Endothelial cell of umbilical vein (primary cell): Measurements from ENCODE around the gene MDFI. TPM values are rescaled to one million over a fixed set of nuclear protein-coding genes. Genes with fewer than 3 reads are reported as not detected.

Source experiments
- BruUV-seq: library from RNA; stranded (reverse); fragments of 400-500 nt; replicated peaks from 2 replicates; lab custom pipeline; 2021; lab: Mats Ljungman, UMichigan
- CTCF ChIA-PET: fragments of 300-600, 350-600 bp; sonication (Branson Sonifier 250); formaldehyde crosslinking; loops from one replicate; lab custom pipeline; 2021; ENCODE audit warnings: antibody characterized with exemption, inconsistent platforms; lab: Charles Lee
- POLR2A ChIA-PET: fragments of 300-600, 350-600 bp; sonication (Branson Sonifier 250); formaldehyde crosslinking; loops from one replicate; lab custom pipeline; 2021; ENCODE audit warnings: antibody characterized with exemption, inconsistent platforms; lab: Charles Lee
- DNase-seq: peaks from one replicate; pipeline ENCODE4 v3.0.0-alpha.2; 2011; ENCODE audit warnings: low read depth, low spot score
- FAIRE-seq: peaks from 2 replicates; lab custom pipeline; 2011; peaks lifted over from hg19 to GRCh38; lab: Jason Lieb, UNC
- H2AFZ ChIP-seq: 2 replicates; pipeline ENCODE4 v1.6.0; 2012; ENCODE audit warnings: low read depth, low read length, control low read depth, inconsistent platforms
- H3K27ac ChIP-seq: 2 replicates; pipeline ENCODE4 v1.5.1; 2011; ENCODE audit warnings: low read depth, mild to moderate bottlenecking, control low read depth, low read length, moderate library complexity; ENCODE audit not compliant: insufficient read depth
- H3K27me3 ChIP-seq, 2 experiments: 2 replicates each; pipeline versions ENCODE4 v1.6.0 to v1.6.1; 2011; ENCODE audit warnings: low read length in 2 of 2, mixed read lengths in 1 of 2; ENCODE audit not compliant: control insufficient read depth in 2 of 2, insufficient read depth in 2 of 2
- H3K36me3 ChIP-seq, 2 experiments: 2 replicates in 1 of 2; 3 replicates in 1 of 2; pipeline ENCODE4 v1.5.1; 2011; ENCODE audit warnings: low read length in 2 of 2, mild to moderate bottlenecking in 1 of 2, moderate library complexity in 1 of 2; ENCODE audit not compliant: control insufficient read depth in 2 of 2, insufficient read depth in 2 of 2; ENCODE audit errors: extremely low read depth in 1 of 2
- H3K4me1 ChIP-seq: 3 replicates; pipeline ENCODE4 v1.5.1; 2011; ENCODE audit warnings: mild to moderate bottlenecking, low read length; ENCODE audit not compliant: control insufficient read depth, insufficient read depth; ENCODE audit errors: extremely low read depth
- H3K4me2 ChIP-seq: 2 replicates; pipeline ENCODE4 v1.6.1; 2011; ENCODE audit warnings: low read length, control low read depth, mixed read lengths; ENCODE audit not compliant: insufficient read depth
- H3K4me3 ChIP-seq, 3 experiments: fragments of 200-600 bp in 1 of 3; sonication (generic), shearing (Covaris generic) in 1 of 3; replicated peaks in 1 of 3; 2 replicates each; pipeline ENCODE4 v1.5.1; 2011 to 2016; ENCODE audit warnings: control low read depth in 3 of 3, low read length in 3 of 3, mild to moderate bottlenecking in 2 of 3, inconsistent platforms in 1 of 3, low read depth in 1 of 3, moderate library complexity in 1 of 3; ENCODE audit not compliant: insufficient read depth in 1 of 3
- H3K79me2 ChIP-seq: 2 replicates; pipeline ENCODE4 v1.6.0; 2012; ENCODE audit warnings: low read length, inconsistent platforms; ENCODE audit not compliant: control insufficient read depth, insufficient read depth
- H3K9ac ChIP-seq: replicated peaks from 2 replicates; pipeline ENCODE3; 2011; ENCODE audit warnings: low read length, control low read depth; ENCODE audit not compliant: insufficient read depth; ENCODE audit errors: extremely low read depth
- H3K9me1 ChIP-seq: replicated peaks from 3 replicates; pipeline ENCODE4 v1.6.0; 2011; ENCODE audit warnings: mild to moderate bottlenecking, low read length; ENCODE audit not compliant: control insufficient read depth, insufficient read depth; ENCODE audit errors: extremely low read depth
- H3K9me3 ChIP-seq: replicated peaks from 2 replicates; pipeline ENCODE4 v1.5.1; 2012; ENCODE audit warnings: low read length, inconsistent platforms; ENCODE audit not compliant: control insufficient read depth, insufficient read depth
- H4K20me1 ChIP-seq: replicated peaks from 2 replicates; pipeline ENCODE3; 2011; ENCODE audit warnings: mild to moderate bottlenecking, low read length; ENCODE audit not compliant: control insufficient read depth, insufficient read depth; ENCODE audit errors: extremely low read depth
- CTCF ChIP-seq, 2 donors: IDR thresholded peaks; 1 replicate in 1 of 2; 2 replicates in 1 of 2; pipeline ENCODE4 v1.5.1; 2011; ENCODE audit warnings: low read length in 2 of 2, mild to moderate bottlenecking in 2 of 2, moderate library complexity in 2 of 2, control low read depth in 1 of 2, inconsistent platforms in 1 of 2, low read depth in 1 of 2; ENCODE audit not compliant: insufficient read depth in 1 of 2; ENCODE audit errors: extremely low read depth in 1 of 2
- EZH2 ChIP-seq: IDR thresholded peaks from 2 replicates; pipeline ENCODE4 v1.6.1; 2012; ENCODE audit warnings: borderline replicate concordance, low read depth, mild to moderate bottlenecking, moderate library complexity, low read length, inconsistent platforms; ENCODE audit not compliant: severe bottlenecking
- FOS ChIP-seq: IDR thresholded peaks from 2 replicates; pipeline ENCODE4 v1.6.1; 2011; ENCODE audit warnings: mild to moderate bottlenecking, low read length, moderate library complexity, borderline replicate concordance; ENCODE audit not compliant: insufficient read depth
- GATA2 ChIP-seq: IDR thresholded peaks from 2 replicates; pipeline ENCODE4 v1.7.0; 2011; ENCODE audit warnings: low read depth, mild to moderate bottlenecking, moderate library complexity, mixed read lengths, low read length; ENCODE audit not compliant: insufficient read length, insufficient read depth
- JUN ChIP-seq: IDR thresholded peaks from 2 replicates; pipeline ENCODE4 v1.6.1; 2011; ENCODE audit warnings: borderline replicate concordance, low read depth; ENCODE audit not compliant: insufficient read length, insufficient read depth
- MYC ChIP-seq: IDR thresholded peaks from one replicate; pipeline ENCODE4 v1.6.1; 2011; ENCODE audit warnings: mild to moderate bottlenecking, low read depth, low read length
- POLR2A ChIP-seq: IDR thresholded peaks from 2 replicates; pipeline ENCODE4 v1.6.1; 2012; ENCODE audit warnings: low read depth, mild to moderate bottlenecking, control low read depth, low read length
- POLR2AphosphoS5 ChIP-seq: IDR thresholded peaks from 2 replicates; pipeline ENCODE4 v1.6.1; 2012; ENCODE audit warnings: low read depth, mild to moderate bottlenecking, control low read depth, low read length, moderate library complexity; ENCODE audit not compliant: insufficient read depth
- dilution Hi-C: fragments of 300-500 bp; cut with MboI; formaldehyde crosslinking; loops from one replicate; pipeline ENCODE4 v1.15.0; 2019; ENCODE audit warnings: low sequenced_read_pairs; ENCODE audit not compliant: extremely low pct_ligation_motif_present
- intact Hi-C: fragments of 100-400 bp; cut with micrococcal nuclease; formaldehyde crosslinking; loops from one replicate; pipeline ENCODE4 v1.10.0; 2022
- polyA plus RNA-seq, 4 experiments: library from polyadenylated mRNA; depleted of rRNA in 3 of 4; stranded (reverse) in 3 of 4; unstranded in 1 of 4; fragments of >200 nt; gene quantifications; 2 replicates each; pipeline versions ENCODE4 v1.2.1 to v1.2.3, GENCODE V29; 2011 to 2012; ENCODE audit warnings: missing spikeins in 1 of 4
- total RNA-seq: library from RNA; stranded (reverse); gene quantifications from 2 replicates; pipeline ENCODE4 v1.2.3, GENCODE V29; 2021
- TF ChIP-seq, protein P1 (sequence below): IDR thresholded peaks from 2 replicates; pipeline ENCODE4 v1.6.1; 2011; ENCODE audit not compliant: insufficient read depth, insufficient read length

MDFI gene
- total and polyA plus RNA-seq, 2 donors (not counting 3 experiments of a cell fraction or from before 2014, with no cell fraction given): 32.4 to 74.1 TPM

GRCh38 chr6:41630946-41631345, 7.3 kb upstream of the MDFI start:
- no peak for DNase-seq

More at GRCh38 chr6:41630946-41631345, 7.3 kb upstream of the MDFI start:
- Histone ChIP-seq H3K4me1 (peaks cover 25% of the 10 kb centered on the region), H3K9me1 (no peaks in the 10 kb centered on the region), H4K20me1 (no peaks in the 10 kb centered on the region), H3K4me2 (no peak overlapping the region), H3K27ac (no peak overlapping the region), H3K9ac (no peak overlapping the region), H2AFZ (no peak overlapping the region), H3K79me2 (no peaks in the 10 kb centered on the region), H3K27me3 (peaks cover 0 to 2% of the 10 kb centered on the region in 2 experiments), H3K4me3 (no peak overlapping the region), H3K9me3 (no peaks in the 10 kb centered on the region), H3K36me3 (no peaks in the 10 kb centered on the region)
- intact Hi-C loops (no loop called here), dilution Hi-C loops (no loop called here)
- TF ChIP-seq, protein P1, sequence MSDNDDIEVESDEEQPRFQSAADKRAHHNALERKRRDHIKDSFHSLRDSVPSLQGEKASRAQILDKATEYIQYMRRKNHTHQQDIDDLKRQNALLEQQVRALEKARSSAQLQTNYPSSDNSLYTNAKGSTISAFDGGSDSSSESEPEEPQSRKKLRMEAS: no peak
- TF ChIP-seq FOS: no peak
- no peak for TF ChIP-seq POLR2A
- TF ChIP-seq JUN: no peak
- TF ChIP-seq CTCF (IDR thresholded peaks at IDR 0.05; ENCODE audit: extremely low read depth in 1 of 2, insufficient read depth in 1 of 2, low read depth in 1 of 2, low read length in 2 of 2): no peak
- no peak for TF ChIP-seq MYC
- TF ChIP-seq EZH2: no peak
- TF ChIP-seq POLR2AphosphoS5: no peak
- no peak for TF ChIP-seq GATA2
- POLR2A ChIA-PET: no interaction called here
- FAIRE-seq: no peak
- CTCF ChIA-PET: interaction anchor here (1.4 kb wide), 1 partner anchor 29 kb away, joined by 4 read pairs; no protein-coding TSS in a partner anchor
- BruUV-seq: no TSS peak
